ENCODE data around the gene NDEL1. TPM values are rescaled to one million over a fixed set of nuclear protein-coding genes. Genes with fewer than 3 reads are reported as not detected.

Gene NDEL1
- total RNA-seq, 1 donor from 2014 or later, result 33.4 TPM

GRCh38 chr17:8426802-8427201, 8.9 kb upstream of the NDEL1 start:
- DNase-seq (ENCODE audit: low read depth), result no peak
- no peak overlapping the region for H3K4me3 ChIP-seq (ENCODE audit: low read depth, low read length)
- no peak for TF ChIP-seq CTCF (conservative IDR thresholded peaks at IDR 0.05; ENCODE audit: low read depth, low read length)

GRCh38 chr17:8430966-8431365, 4.7 kb upstream of the NDEL1 start:
- DNase-seq (ENCODE audit: low read depth), result no peak
- TF ChIP-seq CTCF (conservative IDR thresholded peaks at IDR 0.05; ENCODE audit: low read depth, low read length), result no peak
- no peak overlapping the region for H3K4me3 ChIP-seq (ENCODE audit: low read depth, low read length)

GRCh38 chr17:8436169-8436843, 622 bp downstream of the NDEL1 start:
- peak overlapping the region; percentile 87 for H3K4me3 ChIP-seq (ENCODE audit: low read depth, low read length)
- no peak for TF ChIP-seq CTCF (conservative IDR thresholded peaks at IDR 0.05; ENCODE audit: low read depth, low read length)
- DNase-seq (ENCODE audit: low read depth), result no peak

- peak overlapping the region; percentile 87 for H3K4me3 ChIP-seq (ENCODE audit: low read depth, low read length)
- no peak for TF ChIP-seq CTCF (conservative IDR thresholded peaks at IDR 0.05; ENCODE audit: low read depth, low read length)
- DNase-seq (ENCODE audit: low read depth), result no peak
Observed at GRCh38 chr17:8436844-8437171, 1.1 kb downstream of the NDEL1 start.

- DNase-seq (ENCODE audit: low read depth), result no peak
- TF ChIP-seq CTCF (conservative IDR thresholded peaks at IDR 0.05; ENCODE audit: low read depth, low read length), result no peak
- no peak overlapping the region for H3K4me3 ChIP-seq (ENCODE audit: low read depth, low read length)
Observed at GRCh38 chr17:8438441-8438840, 2.8 kb downstream of the NDEL1 start.

GRCh38 chr17:8439681-8440080, 4.0 kb downstream of the NDEL1 start:
- no peak for TF ChIP-seq CTCF (conservative IDR thresholded peaks at IDR 0.05; ENCODE audit: low read depth, low read length)
- no peak overlapping the region for H3K4me3 ChIP-seq (ENCODE audit: low read depth, low read length)
- no peak for DNase-seq (ENCODE audit: low read depth)

- no peak for TF ChIP-seq CTCF (conservative IDR thresholded peaks at IDR 0.05; ENCODE audit: low read depth, low read length)
- DNase-seq (ENCODE audit: low read depth), result no peak
- no peak overlapping the region for H3K4me3 ChIP-seq (ENCODE audit: low read depth, low read length)
Observed at GRCh38 chr17:8441690-8442089, 6.0 kb downstream of the NDEL1 start.
